Erythroblast (primary cell): ENCODE data around the gene THEM4.

Experiments used
- GATA1 ChIP-seq: IDR thresholded peaks from 2 replicates; pipeline ENCODE4 v1.6.1; 2011; ENCODE audit warnings: low read depth, mild to moderate bottlenecking, control low read depth, low read length, moderate library complexity
- POLR2A ChIP-seq: IDR thresholded peaks from 2 replicates; pipeline ENCODE4 v1.6.1; 2011; ENCODE audit warnings: mild to moderate bottlenecking, low read length

- TF ChIP-seq POLR2A (no peak), GATA1 (no peak)
Observed at GRCh38 chr1:151936653-151937052, 27.3 kb upstream of the THEM4 start.
